Measurements from ENCODE around the gene EMCN.

The EMCN gene

DNA sequence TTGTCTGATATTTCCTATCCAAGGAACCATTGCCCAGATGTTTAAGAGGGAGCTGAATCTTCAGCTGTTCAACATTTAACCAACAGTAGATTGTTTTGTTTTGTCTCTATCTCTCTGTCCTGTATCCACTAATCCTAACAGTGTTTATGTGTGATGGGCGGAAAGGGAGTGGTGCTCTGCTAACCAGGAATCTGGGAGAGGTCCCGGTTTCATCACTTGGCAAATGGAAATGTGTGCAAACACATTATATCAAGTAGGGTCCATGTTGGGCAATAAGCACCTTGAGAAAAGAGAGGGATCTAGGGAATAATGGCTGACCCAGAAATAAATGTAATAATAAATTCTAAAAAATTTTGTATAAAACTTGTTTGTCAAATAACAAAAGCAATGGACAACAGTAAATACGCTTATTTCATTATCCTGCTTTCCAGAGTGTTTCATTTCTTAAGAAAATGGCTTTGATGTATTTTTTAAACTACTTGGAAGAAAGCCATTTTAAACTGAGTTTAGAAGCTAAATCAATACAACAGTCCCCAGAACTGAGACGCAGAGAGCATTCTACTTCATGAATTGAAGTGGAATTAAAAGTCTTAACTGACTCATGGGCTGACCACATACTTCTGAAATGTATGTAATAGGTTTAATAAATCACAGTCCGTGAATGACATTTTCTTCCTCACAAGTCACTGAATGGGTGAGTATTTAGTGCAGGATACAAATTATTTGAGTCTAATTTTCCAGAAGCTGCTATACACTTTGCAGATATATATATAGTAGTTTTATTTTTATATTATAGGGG, 55.8 kb downstream of the EMCN start:
- no peak overlapping the region for H3K4me3 ChIP-seq (IDR thresholded peaks at IDR 0.05; ENCODE audit: insufficient read depth, low read depth, low read length)
- no peak overlapping the region for H2AFZ ChIP-seq (ENCODE audit: low read depth)
- TF ChIP-seq, protein P1, sequence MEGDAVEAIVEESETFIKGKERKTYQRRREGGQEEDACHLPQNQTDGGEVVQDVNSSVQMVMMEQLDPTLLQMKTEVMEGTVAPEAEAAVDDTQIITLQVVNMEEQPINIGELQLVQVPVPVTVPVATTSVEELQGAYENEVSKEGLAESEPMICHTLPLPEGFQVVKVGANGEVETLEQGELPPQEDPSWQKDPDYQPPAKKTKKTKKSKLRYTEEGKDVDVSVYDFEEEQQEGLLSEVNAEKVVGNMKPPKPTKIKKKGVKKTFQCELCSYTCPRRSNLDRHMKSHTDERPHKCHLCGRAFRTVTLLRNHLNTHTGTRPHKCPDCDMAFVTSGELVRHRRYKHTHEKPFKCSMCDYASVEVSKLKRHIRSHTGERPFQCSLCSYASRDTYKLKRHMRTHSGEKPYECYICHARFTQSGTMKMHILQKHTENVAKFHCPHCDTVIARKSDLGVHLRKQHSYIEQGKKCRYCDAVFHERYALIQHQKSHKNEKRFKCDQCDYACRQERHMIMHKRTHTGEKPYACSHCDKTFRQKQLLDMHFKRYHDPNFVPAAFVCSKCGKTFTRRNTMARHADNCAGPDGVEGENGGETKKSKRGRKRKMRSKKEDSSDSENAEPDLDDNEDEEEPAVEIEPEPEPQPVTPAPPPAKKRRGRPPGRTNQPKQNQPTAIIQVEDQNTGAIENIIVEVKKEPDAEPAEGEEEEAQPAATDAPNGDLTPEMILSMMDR (conservative IDR thresholded peaks at IDR 0.05; ENCODE audit: low read depth, low read length), result no peak
- H3K4me1 ChIP-seq (ENCODE audit: low read depth, poor library complexity, severe bottlenecking), result peaks cover 26% of the 10 kb centered on the region
- no peaks in the 10 kb centered on the region for H3K79me2 ChIP-seq (ENCODE audit: insufficient read depth, low read depth)
- no peak overlapping the region for H3K27ac ChIP-seq
- H4K20me1 ChIP-seq (ENCODE audit: insufficient read depth), result no peaks in the 10 kb centered on the region
- H3K9ac ChIP-seq, result no peak overlapping the region
- H3K36me3 ChIP-seq (ENCODE audit: insufficient read depth), result no peaks in the 10 kb centered on the region
- H3K4me2 ChIP-seq, result no peak overlapping the region
- no peaks in the 10 kb centered on the region for H3K27me3 ChIP-seq (ENCODE audit: insufficient read depth, low read depth)

DNA sequence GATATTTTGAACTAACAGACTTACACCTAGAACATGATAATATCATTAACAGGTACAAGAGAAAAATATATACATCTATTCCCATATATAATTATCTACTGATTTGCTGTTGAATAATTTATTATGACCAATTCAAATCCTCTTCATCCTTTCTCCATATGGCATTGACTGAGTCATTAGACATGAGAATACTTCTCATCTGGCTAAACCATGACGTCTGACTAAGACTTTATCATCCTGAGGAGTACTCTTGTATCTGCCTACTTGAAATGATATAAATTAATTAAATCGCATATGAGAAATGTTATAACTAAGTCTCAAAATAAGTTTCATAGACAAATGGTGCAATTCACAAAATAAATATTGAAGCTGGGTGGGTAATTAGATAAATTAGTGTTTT, 67.4 kb downstream of the EMCN start:
- H3K27me3 ChIP-seq (ENCODE audit: insufficient read depth, low read depth), result no peaks in the 10 kb centered on the region

DNA sequence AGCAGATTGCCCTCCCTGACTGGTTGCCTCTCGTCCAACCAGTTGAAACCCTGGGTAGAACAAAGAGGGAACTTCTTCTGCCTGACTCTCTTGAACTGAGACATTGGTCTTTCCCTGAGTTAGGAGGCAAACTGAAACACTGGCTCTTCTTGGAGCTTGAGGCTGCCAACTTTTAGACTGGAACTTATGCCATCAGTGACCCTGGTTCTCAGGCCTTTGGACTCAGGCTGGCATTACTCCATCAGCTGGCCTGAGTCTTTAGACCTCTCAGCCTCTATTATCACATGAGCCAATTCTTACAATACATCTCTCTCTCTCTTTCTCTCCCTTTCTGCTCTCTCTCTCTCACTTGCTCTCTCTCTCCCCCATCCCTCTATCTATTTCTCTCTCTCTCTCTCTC, 86.4 kb downstream of the EMCN start:
- TF ChIP-seq, protein P1 (conservative IDR thresholded peaks at IDR 0.05; ENCODE audit: low read depth, low read length), result no peak
- Histone ChIP-seq H4K20me1 (ENCODE audit: insufficient read depth) (no peaks in the 10 kb centered on the region), H3K4me1 (ENCODE audit: low read depth, poor library complexity, severe bottlenecking) (no peaks in the 10 kb centered on the region), H3K4me3 (IDR thresholded peaks at IDR 0.05; ENCODE audit: insufficient read depth, low read depth, low read length) (no peak overlapping the region), H2AFZ (ENCODE audit: low read depth) (no peak overlapping the region), H3K27me3 (ENCODE audit: insufficient read depth, low read depth) (no peaks in the 10 kb centered on the region), H3K36me3 (ENCODE audit: insufficient read depth) (no peaks in the 10 kb centered on the region), H3K27ac (no peak overlapping the region), H3K4me2 (no peak overlapping the region), H3K79me2 (ENCODE audit: insufficient read depth, low read depth) (no peaks in the 10 kb centered on the region), H3K9ac (no peak overlapping the region)

More for the DNA sequence above, 67.4 kb downstream of the EMCN start:
- H4K20me1 ChIP-seq (ENCODE audit: insufficient read depth), result no peaks in the 10 kb centered on the region
- no peak overlapping the region for H3K27ac ChIP-seq
- TF ChIP-seq, protein P1 (conservative IDR thresholded peaks at IDR 0.05; ENCODE audit: low read depth, low read length), result no peak
- no peak overlapping the region for H3K4me3 ChIP-seq (IDR thresholded peaks at IDR 0.05; ENCODE audit: insufficient read depth, low read depth, low read length)
- no peaks in the 10 kb centered on the region for H3K4me1 ChIP-seq (ENCODE audit: low read depth, poor library complexity, severe bottlenecking)
- H3K79me2 ChIP-seq (ENCODE audit: insufficient read depth, low read depth), result no peaks in the 10 kb centered on the region
- no peak overlapping the region for H3K9ac ChIP-seq
- no peak overlapping the region for H2AFZ ChIP-seq (ENCODE audit: low read depth)
- H3K4me2 ChIP-seq, result no peak overlapping the region
- no peaks in the 10 kb centered on the region for H3K36me3 ChIP-seq (ENCODE audit: insufficient read depth)

DNA sequence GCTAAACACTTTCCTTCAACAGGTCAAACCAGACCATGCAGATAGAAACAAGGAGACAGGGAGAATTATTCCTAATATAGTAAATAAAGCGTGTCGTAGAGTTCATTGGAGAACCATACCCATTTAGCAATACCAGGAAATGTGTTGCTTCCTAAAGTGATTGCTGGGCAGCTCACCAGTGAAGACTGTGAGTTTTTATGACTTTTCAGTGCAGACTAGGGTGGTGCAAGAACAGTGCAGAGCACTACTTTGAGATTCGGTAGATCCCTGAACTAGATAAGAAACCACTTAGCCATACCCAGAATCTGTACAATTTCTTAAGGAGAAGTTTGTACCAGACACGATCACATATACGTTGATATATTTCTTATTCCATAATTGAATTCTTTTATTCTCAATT, 87.4 kb downstream of the EMCN start:
- no peak overlapping the region for H3K27ac ChIP-seq
- no peak overlapping the region for H3K4me3 ChIP-seq (IDR thresholded peaks at IDR 0.05; ENCODE audit: insufficient read depth, low read depth, low read length)
- no peak overlapping the region for H2AFZ ChIP-seq (ENCODE audit: low read depth)
- no peaks in the 10 kb centered on the region for H3K27me3 ChIP-seq (ENCODE audit: insufficient read depth, low read depth)
- TF ChIP-seq, protein P1 (conservative IDR thresholded peaks at IDR 0.05; ENCODE audit: low read depth, low read length), result no peak
- H4K20me1 ChIP-seq (ENCODE audit: insufficient read depth), result no peaks in the 10 kb centered on the region
- no peaks in the 10 kb centered on the region for H3K79me2 ChIP-seq (ENCODE audit: insufficient read depth, low read depth)
- H3K4me1 ChIP-seq (ENCODE audit: low read depth, poor library complexity, severe bottlenecking), result no peaks in the 10 kb centered on the region
- H3K9ac ChIP-seq, result no peak overlapping the region
- H3K36me3 ChIP-seq (ENCODE audit: insufficient read depth), result no peaks in the 10 kb centered on the region
- H3K4me2 ChIP-seq, result no peak overlapping the region

All from KMS-11 (cell line).